Ishikawa (cell line): ENCODE results near the gene LIMA1.

ENCODE experiments used
- CEBPB ChIP-seq: IDR thresholded peaks from 2 replicates; pipeline ENCODE4 v1.6.1; 2012
- CREB1 ChIP-seq: IDR thresholded peaks from 2 replicates; pipeline ENCODE4 v1.6.1; 2012; ENCODE audit warnings: low read depth
- FOXM1 ChIP-seq: IDR thresholded peaks from 2 replicates; pipeline ENCODE4 v1.6.1; 2012; ENCODE audit warnings: low read depth, borderline replicate concordance
- NFIC ChIP-seq: IDR thresholded peaks from 2 replicates; pipeline ENCODE4 v1.6.1; 2012
- RAD21 ChIP-seq: IDR thresholded peaks from 2 replicates; pipeline ENCODE4 v1.6.1; 2012; ENCODE audit warnings: low read depth
- TAF1 ChIP-seq: IDR thresholded peaks from 2 replicates; pipeline ENCODE4 v1.6.1; 2012; ENCODE audit warnings: low read depth, mild to moderate bottlenecking
- TCF12 ChIP-seq: IDR thresholded peaks from 2 replicates; pipeline ENCODE4 v1.6.1; 2012; ENCODE audit warnings: low read depth
- TEAD4 ChIP-seq: IDR thresholded peaks from 2 replicates; pipeline ENCODE4 v1.6.1; 2012
- ZBTB7A ChIP-seq: IDR thresholded peaks from 2 replicates; pipeline ENCODE4 v1.6.1; 2012; ENCODE audit warnings: low read depth
- TF ChIP-seq, protein P1 (sequence below): IDR thresholded peaks from 2 replicates; pipeline ENCODE4 v1.6.1; 2012
- TF ChIP-seq, protein P2 (sequence below): IDR thresholded peaks from 2 replicates; pipeline ENCODE4 v1.6.1; 2012; ENCODE audit warnings: low read depth, mild to moderate bottlenecking

LIMA1 gene

GRCh38 chr12:50127546-50127945, 155.8 kb downstream of the LIMA1 start:
- no peak for TF ChIP-seq ZBTB7A
- no peak for TF ChIP-seq NFIC
- TF ChIP-seq RAD21, result no peak
- TF ChIP-seq, protein P1, sequence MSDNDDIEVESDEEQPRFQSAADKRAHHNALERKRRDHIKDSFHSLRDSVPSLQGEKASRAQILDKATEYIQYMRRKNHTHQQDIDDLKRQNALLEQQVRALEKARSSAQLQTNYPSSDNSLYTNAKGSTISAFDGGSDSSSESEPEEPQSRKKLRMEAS, result no peak
- no peak for TF ChIP-seq CEBPB
- TF ChIP-seq FOXM1, result no peak
- TF ChIP-seq, protein P2, sequence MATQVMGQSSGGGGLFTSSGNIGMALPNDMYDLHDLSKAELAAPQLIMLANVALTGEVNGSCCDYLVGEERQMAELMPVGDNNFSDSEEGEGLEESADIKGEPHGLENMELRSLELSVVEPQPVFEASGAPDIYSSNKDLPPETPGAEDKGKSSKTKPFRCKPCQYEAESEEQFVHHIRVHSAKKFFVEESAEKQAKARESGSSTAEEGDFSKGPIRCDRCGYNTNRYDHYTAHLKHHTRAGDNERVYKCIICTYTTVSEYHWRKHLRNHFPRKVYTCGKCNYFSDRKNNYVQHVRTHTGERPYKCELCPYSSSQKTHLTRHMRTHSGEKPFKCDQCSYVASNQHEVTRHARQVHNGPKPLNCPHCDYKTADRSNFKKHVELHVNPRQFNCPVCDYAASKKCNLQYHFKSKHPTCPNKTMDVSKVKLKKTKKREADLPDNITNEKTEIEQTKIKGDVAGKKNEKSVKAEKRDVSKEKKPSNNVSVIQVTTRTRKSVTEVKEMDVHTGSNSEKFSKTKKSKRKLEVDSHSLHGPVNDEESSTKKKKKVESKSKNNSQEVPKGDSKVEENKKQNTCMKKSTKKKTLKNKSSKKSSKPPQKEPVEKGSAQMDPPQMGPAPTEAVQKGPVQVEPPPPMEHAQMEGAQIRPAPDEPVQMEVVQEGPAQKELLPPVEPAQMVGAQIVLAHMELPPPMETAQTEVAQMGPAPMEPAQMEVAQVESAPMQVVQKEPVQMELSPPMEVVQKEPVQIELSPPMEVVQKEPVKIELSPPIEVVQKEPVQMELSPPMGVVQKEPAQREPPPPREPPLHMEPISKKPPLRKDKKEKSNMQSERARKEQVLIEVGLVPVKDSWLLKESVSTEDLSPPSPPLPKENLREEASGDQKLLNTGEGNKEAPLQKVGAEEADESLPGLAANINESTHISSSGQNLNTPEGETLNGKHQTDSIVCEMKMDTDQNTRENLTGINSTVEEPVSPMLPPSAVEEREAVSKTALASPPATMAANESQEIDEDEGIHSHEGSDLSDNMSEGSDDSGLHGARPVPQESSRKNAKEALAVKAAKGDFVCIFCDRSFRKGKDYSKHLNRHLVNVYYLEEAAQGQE, result no peak
- no peak for TF ChIP-seq TCF12
- no peak for TF ChIP-seq TAF1
- TF ChIP-seq CREB1, result no peak
- TF ChIP-seq TEAD4, result no peak
